GM12864 (cell line): ENCODE results near the gene SEMA3E.
"Not testable (repeated sequence)": the region's sequence is repeated elsewhere in the genome, so short reads cannot be mapped to it uniquely, and the experiment has no call there.

Experiments
- DNase-seq: peaks from one replicate; pipeline ENCODE4 v3.0.0-alpha.2; 2011; ENCODE audit warnings: low read depth
- H3K4me3 ChIP-seq: 2 replicates; pipeline ENCODE4 v1.5.1; 2011; ENCODE audit warnings: mild to moderate bottlenecking, low read depth, low read length, control low read depth
- TF ChIP-seq, protein P1 (sequence below): IDR thresholded peaks from 2 replicates; pipeline ENCODE4 v1.5.1; 2011; ENCODE audit warnings: low read depth, mild to moderate bottlenecking, moderate library complexity, low read length, control low read depth, inconsistent platforms; ENCODE audit errors: missing control alignments

The SEMA3E gene

DNA sequence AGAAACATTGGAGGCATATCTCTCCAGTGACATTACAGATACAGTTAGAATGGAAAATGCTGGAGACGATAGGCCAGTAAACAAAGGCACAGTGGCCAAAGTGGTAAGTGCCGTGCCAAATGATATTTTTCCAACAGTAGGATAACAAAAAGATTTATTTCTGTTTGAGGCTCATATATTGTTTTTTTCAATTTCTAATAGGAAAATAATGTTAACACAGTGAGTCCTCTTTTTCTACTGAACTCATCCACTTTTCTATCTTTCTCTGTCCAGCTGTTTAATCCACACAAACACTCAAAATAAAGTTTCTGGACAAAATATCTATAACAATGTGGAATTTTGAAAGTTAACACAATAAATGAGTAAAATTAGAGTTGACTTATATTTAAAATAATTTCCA, 201.3 kb downstream of the SEMA3E start:
- DNase-seq = no peak
- no peak overlapping the region for H3K4me3 ChIP-seq
- TF ChIP-seq, protein P1, sequence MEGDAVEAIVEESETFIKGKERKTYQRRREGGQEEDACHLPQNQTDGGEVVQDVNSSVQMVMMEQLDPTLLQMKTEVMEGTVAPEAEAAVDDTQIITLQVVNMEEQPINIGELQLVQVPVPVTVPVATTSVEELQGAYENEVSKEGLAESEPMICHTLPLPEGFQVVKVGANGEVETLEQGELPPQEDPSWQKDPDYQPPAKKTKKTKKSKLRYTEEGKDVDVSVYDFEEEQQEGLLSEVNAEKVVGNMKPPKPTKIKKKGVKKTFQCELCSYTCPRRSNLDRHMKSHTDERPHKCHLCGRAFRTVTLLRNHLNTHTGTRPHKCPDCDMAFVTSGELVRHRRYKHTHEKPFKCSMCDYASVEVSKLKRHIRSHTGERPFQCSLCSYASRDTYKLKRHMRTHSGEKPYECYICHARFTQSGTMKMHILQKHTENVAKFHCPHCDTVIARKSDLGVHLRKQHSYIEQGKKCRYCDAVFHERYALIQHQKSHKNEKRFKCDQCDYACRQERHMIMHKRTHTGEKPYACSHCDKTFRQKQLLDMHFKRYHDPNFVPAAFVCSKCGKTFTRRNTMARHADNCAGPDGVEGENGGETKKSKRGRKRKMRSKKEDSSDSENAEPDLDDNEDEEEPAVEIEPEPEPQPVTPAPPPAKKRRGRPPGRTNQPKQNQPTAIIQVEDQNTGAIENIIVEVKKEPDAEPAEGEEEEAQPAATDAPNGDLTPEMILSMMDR = no peak

DNA sequence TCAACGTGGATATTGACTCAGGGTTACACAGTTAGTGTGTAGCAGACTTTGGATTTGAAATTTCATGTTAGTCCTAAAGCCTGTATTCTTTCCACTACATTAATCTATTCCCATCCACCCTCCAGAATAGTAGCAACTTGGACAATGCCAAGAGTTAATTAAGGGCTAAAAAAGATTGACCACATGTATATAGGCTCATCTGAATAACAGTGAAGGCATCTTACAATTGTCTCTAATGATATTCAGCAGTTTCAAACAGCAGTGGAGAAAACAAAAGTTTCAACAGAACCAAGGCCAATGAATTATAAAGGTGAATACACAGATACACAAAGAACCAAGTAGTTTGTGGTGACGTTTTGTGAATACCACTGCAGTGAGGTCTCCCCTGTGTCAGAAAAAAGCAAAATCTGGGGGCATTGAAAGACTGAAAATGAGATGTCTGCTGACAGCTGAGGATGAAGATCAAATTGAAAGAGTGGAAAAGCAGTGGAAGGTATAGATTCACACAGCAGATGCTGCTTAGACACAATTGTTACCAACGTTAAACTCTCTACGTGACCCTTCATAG, 202.8 kb downstream of the SEMA3E start:
- no peak for DNase-seq
- H3K4me3 ChIP-seq = no peak overlapping the region
- TF ChIP-seq, protein P1 = no peak

DNA sequence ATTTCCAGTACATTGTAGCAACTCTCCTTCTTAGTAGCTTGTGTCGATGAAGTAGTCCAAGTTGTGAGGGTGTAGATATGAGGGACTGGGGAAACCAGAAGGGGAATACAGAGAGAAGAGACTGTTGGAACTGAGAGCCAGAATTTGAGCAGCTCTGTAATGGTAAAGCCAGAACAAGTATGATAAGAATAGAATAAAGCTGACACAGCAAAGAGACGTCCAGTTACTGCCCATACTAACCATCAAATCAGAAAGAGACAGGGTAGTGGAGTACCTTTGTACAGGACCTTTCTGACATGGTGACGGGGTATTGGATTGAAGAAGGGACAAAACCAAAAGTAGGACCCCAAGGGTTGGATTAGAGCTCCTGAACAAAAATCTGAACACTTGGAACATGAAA, 206.0 kb downstream of the SEMA3E start:
- TF ChIP-seq, protein P1 = no peak
- DNase-seq = no peak

DNA sequence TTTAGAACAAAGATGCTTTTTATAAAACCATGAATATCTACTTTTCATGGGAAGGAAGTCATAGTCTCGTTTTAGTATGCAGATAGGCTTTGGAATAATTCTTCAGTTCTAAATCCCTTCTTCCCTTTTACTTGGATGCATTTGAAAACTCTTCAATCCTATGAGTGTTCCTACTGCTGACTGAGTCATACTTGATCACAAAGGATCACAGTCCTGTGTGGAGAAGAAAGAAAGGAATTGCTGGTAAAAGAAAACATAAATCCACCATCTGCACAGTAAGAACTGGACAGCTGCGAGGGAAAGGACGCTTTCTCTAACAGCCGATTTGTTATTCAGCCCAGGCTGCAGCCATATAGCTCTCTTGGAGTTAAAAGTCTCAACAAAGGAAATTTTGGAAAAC, 209.9 kb downstream of the SEMA3E start:
- no peak overlapping the region for H3K4me3 ChIP-seq
- TF ChIP-seq, protein P1 = no peak
- DNase-seq = no peak

More for the DNA sequence above, 206.0 kb downstream of the SEMA3E start:
- no peak overlapping the region for H3K4me3 ChIP-seq

DNA sequence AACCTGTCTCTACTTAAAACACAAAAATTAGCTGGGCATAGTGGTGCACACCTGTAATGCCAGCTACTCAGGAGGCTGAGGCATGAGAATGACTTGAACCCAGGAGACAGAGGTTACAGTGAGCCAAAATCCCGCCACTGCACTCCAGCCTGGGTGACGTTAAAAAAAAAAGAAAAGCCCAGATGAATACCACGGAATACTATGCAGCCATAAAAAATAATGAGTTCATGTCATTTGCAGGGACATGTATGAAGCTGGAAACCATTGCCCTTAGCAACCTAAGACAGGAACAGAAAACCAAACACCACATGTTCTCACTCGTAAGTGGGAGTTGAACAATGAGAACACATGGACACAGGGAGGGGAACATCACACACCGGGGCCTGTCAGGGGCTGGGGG, 218.7 kb downstream of the SEMA3E start:
- H3K4me3 ChIP-seq, DNase-seq: not testable (repeated sequence)

DNA sequence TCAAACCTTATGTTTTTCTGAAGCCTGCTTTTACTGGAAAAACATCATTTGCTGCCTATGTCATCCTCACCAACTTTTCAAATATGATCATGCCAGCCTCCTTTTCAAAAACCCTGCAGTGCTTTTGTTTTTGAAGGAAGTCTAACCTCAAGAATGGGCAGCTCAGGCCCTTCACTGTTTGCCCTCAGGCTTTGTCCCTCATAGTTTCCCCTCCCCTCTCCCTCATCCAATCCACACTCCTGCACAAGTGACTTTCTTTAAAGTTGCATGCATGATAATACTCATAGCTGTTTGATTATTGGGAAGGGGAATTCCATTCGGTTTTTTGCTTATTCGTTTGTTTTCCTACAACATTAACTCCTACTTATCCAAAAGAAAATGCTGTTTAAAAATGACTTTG, 219.4 kb downstream of the SEMA3E start:
- H3K4me3 ChIP-seq = no peak overlapping the region
- TF ChIP-seq, protein P1 = no peak
- no peak for DNase-seq

DNA sequence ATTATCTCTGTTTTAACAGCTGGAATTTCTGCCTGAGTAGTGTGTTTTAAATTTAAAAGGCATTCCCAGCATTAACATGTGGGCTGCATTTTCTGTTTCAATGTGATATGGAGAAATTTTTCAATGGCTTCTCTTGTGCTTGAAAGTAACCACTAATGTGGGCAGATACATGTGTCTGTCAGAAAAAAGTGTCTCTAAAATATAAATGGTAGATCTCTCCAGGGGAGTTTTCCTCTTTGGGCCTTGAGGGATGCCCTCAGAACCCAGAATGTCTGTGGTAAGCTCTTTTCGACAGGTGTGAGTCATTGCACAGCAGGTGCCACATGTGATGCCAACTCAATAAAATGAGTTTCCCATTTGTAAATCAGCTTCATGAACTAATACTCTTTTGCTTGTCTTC, 221.1 kb downstream of the SEMA3E start:
- no peak overlapping the region for H3K4me3 ChIP-seq
- DNase-seq = no peak
- TF ChIP-seq, protein P1 = no peak
